ENCODE data around the gene CLTCL1. TPM values are rescaled to one million over a fixed set of nuclear protein-coding genes. Genes with fewer than 3 reads are reported as not detected.

The CLTCL1 gene
- total RNA-seq, 2 donors from 2014 or later = 0.66 to 2.3 TPM

- 72 to 86% methylated on average over 11 of the region's 12 CpGs for WGBS, 2 donors
- ATAC-seq (no peak), DNase-seq (no peak)
- H3K27me3 ChIP-seq = no peaks in the 10 kb centered on the region
- peaks cover 68% of the 10 kb centered on the region for H3K4me1 ChIP-seq
- no peaks in the 10 kb centered on the region for H3K36me3 ChIP-seq (replicated peaks in 1 of 2; ENCODE audit: insufficient read depth in 1 of 2, low read depth in 2 of 2)
- no peak overlapping the region for H3K4me3 ChIP-seq
- TF ChIP-seq CTCF (IDR thresholded peaks at IDR 0.05) (no peak), POLR2A (IDR thresholded peaks at IDR 0.05) (no peak)
- intact Hi-C loops (cut with DNase I) = loop anchor here (5.0 kb wide), 1 partner anchor 49 kb away; no protein-coding TSS in a partner anchor
- H3K27ac ChIP-seq = peak overlapping the region in 1 of 4 donors; percentile 18
- no peaks in the 10 kb centered on the region for H3K9me3 ChIP-seq
Measured at GRCh38 chr22:19176175-19176643, 115.3 kb downstream of the CLTCL1 start.

GRCh38 chr22:19175602-19176174, 115.8 kb downstream of the CLTCL1 start:
- Histone ChIP-seq H3K4me3 (no peak overlapping the region), H3K27me3 (no peaks in the 10 kb centered on the region), H3K36me3 (replicated peaks in 1 of 2; ENCODE audit: insufficient read depth in 1 of 2, low read depth in 2 of 2) (no peaks in the 10 kb centered on the region), H3K9me3 (no peaks in the 10 kb centered on the region), H3K27ac (peak overlapping the region in 1 of 4 donors; percentile 71), H3K4me1 (peaks cover 71% of the 10 kb centered on the region)
- no peak for DNase-seq
- TF ChIP-seq POLR2A (IDR thresholded peaks at IDR 0.05) (no peak), CTCF (IDR thresholded peaks at IDR 0.05) (no peak)
- intact Hi-C loops (cut with DNase I) = loop anchor here (5.0 kb wide), 1 partner anchor 48 kb away; no protein-coding TSS in a partner anchor
- WGBS, 2 donors = 73 to 86% methylated on average over 10 to 19 of the region's 21 CpGs
- ATAC-seq = no peak

- ATAC-seq (no peak), DNase-seq (no peak)
- H3K9me3 ChIP-seq = no peaks in the 10 kb centered on the region
- intact Hi-C loops (cut with DNase I) = loop anchor here (5.0 kb wide), 1 partner anchor 48 kb away; no protein-coding TSS in a partner anchor
- H3K4me1 ChIP-seq = peaks cover 76% of the 10 kb centered on the region
- H3K27ac ChIP-seq = peak overlapping the region; percentile 8 to 71 (median 32)
- no peaks in the 10 kb centered on the region for H3K27me3 ChIP-seq
- no peaks in the 10 kb centered on the region for H3K36me3 ChIP-seq (replicated peaks in 1 of 2; ENCODE audit: insufficient read depth in 1 of 2, low read depth in 2 of 2)
- TF ChIP-seq POLR2A (IDR thresholded peaks at IDR 0.05) = no peak
- no peak for TF ChIP-seq CTCF (IDR thresholded peaks at IDR 0.05)
- H3K4me3 ChIP-seq = no peak overlapping the region
- WGBS, 2 donors = 77 to 80% methylated on average over 3 to 7 of the region's 7 CpGs
Measured at GRCh38 chr22:19175026-19175601, 116.4 kb downstream of the CLTCL1 start.

- DNase-seq (peak; percentile 40 to 60 (median 45)), ATAC-seq (no peak)
- Histone ChIP-seq H3K36me3 (replicated peaks in 1 of 2; ENCODE audit: insufficient read depth in 1 of 2, low read depth in 2 of 2) (no peaks in the 10 kb centered on the region), H3K4me3 (no peak overlapping the region), H3K9me3 (no peaks in the 10 kb centered on the region), H3K27ac (peak overlapping the region; percentile 8 to 71 (median 32)), H3K4me1 (peaks cover 79% of the 10 kb centered on the region), H3K27me3 (no peaks in the 10 kb centered on the region)
- TF ChIP-seq POLR2A (IDR thresholded peaks at IDR 0.05) (peak in 1 of 3 donors; percentile 21), CTCF (IDR thresholded peaks at IDR 0.05) (no peak)
- intact Hi-C loops (cut with DNase I) = loop anchor here (5.0 kb wide), 1 partner anchor 47 kb away; no protein-coding TSS in a partner anchor
- 33 to 50% methylated on average over 8 to 14 of the region's 14 CpGs for WGBS, 2 donors
Measured at GRCh38 chr22:19174106-19175025, 117.2 kb downstream of the CLTCL1 start.
